Measurements from ENCODE around the gene LHFPL2.

DNA sequence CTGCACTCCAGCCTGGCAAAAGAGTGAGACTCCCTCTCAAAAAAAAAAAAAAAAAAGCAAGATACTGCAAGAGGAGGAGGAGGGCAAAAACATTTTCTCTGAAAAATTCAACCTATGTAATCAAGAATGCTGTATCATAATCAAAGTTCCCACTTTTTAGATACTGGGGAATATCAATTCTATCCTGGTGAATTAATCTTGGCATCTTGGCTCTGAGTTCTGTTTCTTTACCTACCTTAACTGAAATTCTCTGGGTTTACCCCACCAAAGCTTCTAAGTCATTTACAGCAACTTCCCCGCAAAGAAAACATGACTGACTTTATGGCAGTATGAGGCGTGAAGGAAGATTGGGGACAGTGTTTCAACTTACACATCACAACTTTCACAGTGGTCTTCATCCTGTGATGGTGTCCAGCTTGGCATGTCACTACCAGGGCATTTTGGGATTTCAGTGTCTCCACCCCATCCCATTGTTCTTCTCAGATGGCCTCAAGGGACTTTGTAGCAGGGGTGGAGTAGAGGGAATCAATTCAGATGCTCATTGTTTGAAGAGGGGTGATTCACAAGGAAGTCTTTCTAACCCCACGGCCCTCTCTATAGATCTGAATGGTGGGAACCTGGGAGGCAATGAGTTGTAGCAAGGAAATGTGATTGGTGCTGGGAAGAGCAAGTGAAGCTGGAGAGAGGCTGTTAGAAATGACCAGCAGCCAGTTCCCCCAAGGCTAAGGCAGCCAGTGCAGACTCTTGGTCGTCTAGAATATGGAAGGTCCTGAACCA is 157.7 kb downstream of the LHFPL2 start:
- TF ChIP-seq POLR2AphosphoS5 (IDR thresholded peaks at IDR 0.05) (no peak), POLR2A (IDR thresholded peaks at IDR 0.05) (no peak)
- TF ChIP-seq, protein P1, sequence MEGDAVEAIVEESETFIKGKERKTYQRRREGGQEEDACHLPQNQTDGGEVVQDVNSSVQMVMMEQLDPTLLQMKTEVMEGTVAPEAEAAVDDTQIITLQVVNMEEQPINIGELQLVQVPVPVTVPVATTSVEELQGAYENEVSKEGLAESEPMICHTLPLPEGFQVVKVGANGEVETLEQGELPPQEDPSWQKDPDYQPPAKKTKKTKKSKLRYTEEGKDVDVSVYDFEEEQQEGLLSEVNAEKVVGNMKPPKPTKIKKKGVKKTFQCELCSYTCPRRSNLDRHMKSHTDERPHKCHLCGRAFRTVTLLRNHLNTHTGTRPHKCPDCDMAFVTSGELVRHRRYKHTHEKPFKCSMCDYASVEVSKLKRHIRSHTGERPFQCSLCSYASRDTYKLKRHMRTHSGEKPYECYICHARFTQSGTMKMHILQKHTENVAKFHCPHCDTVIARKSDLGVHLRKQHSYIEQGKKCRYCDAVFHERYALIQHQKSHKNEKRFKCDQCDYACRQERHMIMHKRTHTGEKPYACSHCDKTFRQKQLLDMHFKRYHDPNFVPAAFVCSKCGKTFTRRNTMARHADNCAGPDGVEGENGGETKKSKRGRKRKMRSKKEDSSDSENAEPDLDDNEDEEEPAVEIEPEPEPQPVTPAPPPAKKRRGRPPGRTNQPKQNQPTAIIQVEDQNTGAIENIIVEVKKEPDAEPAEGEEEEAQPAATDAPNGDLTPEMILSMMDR (IDR thresholded peaks at IDR 0.05 in 8 of 11, conservative IDR thresholded peaks at IDR 0.05 in 3 of 11): no peak

Data from spleen (tissue), 7 donors.